IMR-90 (cell line): Measurements from ENCODE around the gene RAC2. TPM values are rescaled to one million over a fixed set of nuclear protein-coding genes. Genes with fewer than 3 reads are reported as not detected.
A peak's percentile ranks its signal among the peaks of the same experiment; 100 is the strongest.

Experiments
- ATAC-seq: fragments of 200-7000 bp; cut with Tn5 transposase; 2 replicates; pipeline ENCODE4 v1.9.1; 2020; ENCODE audit warnings: low read depth, mild to moderate bottlenecking, moderate library complexity
- BruUV-seq: library from RNA; stranded (reverse); fragments of 400-500 nt; replicated peaks from 2 replicates; lab custom pipeline; 2021; lab: Mats Ljungman, UMichigan
- CTCF ChIA-PET: fragments of 300-600 bp; formaldehyde crosslinking; extraction: SDS; loops from one replicate; lab custom pipeline; 2021; ENCODE audit warnings: antibody characterized with exemption; lab: Yijun Ruan, JAX
- POLR2A ChIA-PET: fragments of 300-600 bp; sonication (Branson Sonifier 250); formaldehyde crosslinking; loops from one replicate; lab custom pipeline; 2022; ENCODE audit warnings: antibody characterized with exemption; ENCODE audit not compliant: unreplicated experiment; lab: Charles Lee
- DNase-seq: peaks from one replicate; pipeline ENCODE4 v3.0.0; 2013
- H2AFZ ChIP-seq: replicated peaks from 2 replicates; pipeline ENCODE3; 2013; ENCODE audit warnings: low read length, mild to moderate bottlenecking; ENCODE audit not compliant: poor library complexity
- H2AK5ac ChIP-seq: 2 replicates; pipeline ENCODE4 v1.6.1; 2013; ENCODE audit warnings: low read depth, low read length, inconsistent platforms
- H2AK9ac ChIP-seq: replicated peaks from 2 replicates; pipeline ENCODE3; 2013; ENCODE audit warnings: mild to moderate bottlenecking, low read depth, low read length, moderate library complexity; ENCODE audit not compliant: poor library complexity
- H2BK120ac ChIP-seq: 2 replicates; pipeline ENCODE4 v1.6.1; 2013; ENCODE audit warnings: low read depth, low read length, inconsistent platforms
- H2BK15ac ChIP-seq: 3 replicates; pipeline ENCODE4 v1.6.1; 2013; ENCODE audit warnings: low read depth, low read length, inconsistent platforms
- H2BK20ac ChIP-seq: 2 replicates; pipeline ENCODE4 v1.6.1; 2013; ENCODE audit warnings: low read depth, mild to moderate bottlenecking, inconsistent platforms, low read length, moderate library complexity
- H2BK5ac ChIP-seq: 2 replicates; pipeline ENCODE4 v1.6.1; 2013; ENCODE audit warnings: mild to moderate bottlenecking, low read depth, low read length, inconsistent platforms; ENCODE audit not compliant: poor library complexity, severe bottlenecking
- H3K14ac ChIP-seq: replicated peaks from 2 replicates; pipeline ENCODE4 v1.6.1; 2013; ENCODE audit warnings: low read depth, low read length, inconsistent platforms
- H3K18ac ChIP-seq: 2 replicates; pipeline ENCODE4 v1.6.1; 2013; ENCODE audit warnings: low read depth, low read length, control low read depth
- H3K23ac ChIP-seq: 2 replicates; pipeline ENCODE4 v1.6.1; 2013; ENCODE audit warnings: low read depth, low read length, inconsistent platforms
- H3K27ac ChIP-seq: 2 replicates; pipeline ENCODE4 v1.5.1; 2013; ENCODE audit warnings: mild to moderate bottlenecking, control low read depth, low read length; ENCODE audit not compliant: insufficient read depth
- H3K27me3 ChIP-seq: 2 replicates; pipeline ENCODE4 v1.6.1; 2013; ENCODE audit warnings: low read length; ENCODE audit not compliant: control insufficient read depth, insufficient read depth
- H3K36me3 ChIP-seq: 2 replicates; pipeline ENCODE4 v1.6.1; 2013; ENCODE audit warnings: low read length, mixed read lengths; ENCODE audit not compliant: control insufficient read depth, insufficient read depth
- H3K4ac ChIP-seq: 2 replicates; pipeline ENCODE4 v1.6.1; 2013; ENCODE audit warnings: low read depth, low read length, inconsistent platforms
- H3K4me1 ChIP-seq: 2 replicates; pipeline ENCODE4 v1.6.1; 2013; ENCODE audit warnings: low read length, mixed read lengths; ENCODE audit not compliant: control insufficient read depth, insufficient read depth
- H3K4me2 ChIP-seq: 2 replicates; pipeline ENCODE4 v1.6.1; 2013; ENCODE audit warnings: low read depth, mild to moderate bottlenecking, control low read depth, low read length, moderate library complexity
- H3K4me3 ChIP-seq: 2 replicates; pipeline ENCODE4 v1.5.1; 2013; ENCODE audit warnings: low read depth, mild to moderate bottlenecking, control low read depth, low read length, moderate library complexity; ENCODE audit not compliant: insufficient read depth
- H3K56ac ChIP-seq: 2 replicates; pipeline ENCODE4 v1.6.1; 2013; ENCODE audit warnings: low read length, inconsistent platforms; ENCODE audit not compliant: insufficient read depth; ENCODE audit errors: extremely low read depth
- H3K79me1 ChIP-seq, 2 experiments: 2 replicates each; pipeline ENCODE4 v1.6.1; 2013; ENCODE audit warnings: low read length in 2 of 2, inconsistent platforms in 1 of 2, low read depth in 1 of 2
- H3K9ac ChIP-seq: 2 replicates; pipeline ENCODE4 v1.6.1; 2013; ENCODE audit warnings: low read depth, low read length, control low read depth
- H3K9me1 ChIP-seq: 2 replicates; pipeline ENCODE4 v1.6.1; 2013; ENCODE audit warnings: low read length, inconsistent platforms; ENCODE audit not compliant: insufficient read depth
- H3K9me3 ChIP-seq: 2 replicates; pipeline ENCODE4 v1.6.1; 2013; ENCODE audit warnings: low read length; ENCODE audit not compliant: control insufficient read depth, insufficient read depth
- H4K20me1 ChIP-seq: 2 replicates; pipeline ENCODE4 v1.6.1; 2013; ENCODE audit warnings: low read length, inconsistent platforms; ENCODE audit not compliant: insufficient read depth
- H4K5ac ChIP-seq: 2 replicates; pipeline ENCODE4 v1.6.1; 2013; ENCODE audit warnings: mild to moderate bottlenecking, low read depth, low read length, control low read depth
- H4K8ac ChIP-seq, 2 experiments: 2 replicates each; pipeline ENCODE4 v1.6.1; 2013; ENCODE audit warnings: low read depth in 2 of 2, low read length in 2 of 2, control low read depth in 1 of 2, inconsistent platforms in 1 of 2
- H4K91ac ChIP-seq: 2 replicates; pipeline ENCODE4 v1.6.1; 2013; ENCODE audit warnings: low read depth, low read length, inconsistent platforms; ENCODE audit not compliant: insufficient read depth
- BHLHE40 ChIP-seq: fragments of 150-350 bp; IDR thresholded peaks from 2 replicates; pipeline ENCODE4 v1.6.1; 2016; ENCODE audit warnings: mild to moderate bottlenecking, low read depth, low read length
- CEBPB ChIP-seq: IDR thresholded peaks from 2 replicates; pipeline ENCODE4 v1.6.1; 2012; ENCODE audit warnings: low read depth, low read length, improper control_type of control experiment
- CHD1 ChIP-seq: IDR thresholded peaks from 2 replicates; pipeline ENCODE4 v1.6.1; 2012; ENCODE audit warnings: low read depth, low read length, improper control_type of control experiment
- FOS ChIP-seq: fragments of 150-350 bp; IDR thresholded peaks from 2 replicates; pipeline ENCODE4 v1.6.1; 2016; ENCODE audit warnings: low read depth, low read length
- MAFK ChIP-seq: IDR thresholded peaks from 2 replicates; pipeline ENCODE4 v1.6.1; 2012; ENCODE audit warnings: low read depth, low read length, improper control_type of control experiment
- MAZ ChIP-seq: IDR thresholded peaks from 2 replicates; pipeline ENCODE4 v1.6.1; 2012; ENCODE audit warnings: low read depth, mild to moderate bottlenecking, low read length, improper control_type of control experiment, moderate library complexity, borderline replicate concordance
- MXI1 ChIP-seq: IDR thresholded peaks from 2 replicates; pipeline ENCODE4 v1.6.1; 2012; ENCODE audit warnings: low read depth, mild to moderate bottlenecking, low read length, moderate library complexity, borderline replicate concordance
- NFE2L2 ChIP-seq: fragments of 150-350 bp; IDR thresholded peaks from 2 replicates; pipeline ENCODE4 v1.6.1; 2016; ENCODE audit warnings: low read depth, mild to moderate bottlenecking, low read length
- POLR2A ChIP-seq: IDR thresholded peaks from 2 replicates; pipeline ENCODE4 v1.6.1; 2012; ENCODE audit warnings: mild to moderate bottlenecking, low read depth, low read length
- RAD21 ChIP-seq: IDR thresholded peaks from 2 replicates; pipeline ENCODE4 v1.6.1; 2012; ENCODE audit warnings: low read length, improper control_type of control experiment
- RCOR1 ChIP-seq: IDR thresholded peaks from 2 replicates; pipeline ENCODE4 v1.6.1; 2012; ENCODE audit warnings: mild to moderate bottlenecking, low read length, improper control_type of control experiment; ENCODE audit not compliant: insufficient replicate concordance
- RFX5 ChIP-seq: IDR thresholded peaks from 2 replicates; pipeline ENCODE4 v1.8.0; 2012; ENCODE audit warnings: low read depth, mild to moderate bottlenecking, low read length, moderate library complexity
- SMC3 ChIP-seq: fragments of 150-350 bp; IDR thresholded peaks from 2 replicates; pipeline ENCODE4 v1.6.1; 2016; ENCODE audit warnings: low read depth, mild to moderate bottlenecking, antibody characterized with exemption, low read length, moderate library complexity
- WGBS, 2 experiments: methylation state at CpG; one replicate each; pipeline versions ENCODE4 v1.1.5 to v1.1.7; 2013; ENCODE audit warnings: missing lambda C conversion rate in 2 of 2; ENCODE audit not compliant: insufficient read length in 1 of 2; ENCODE audit errors: extremely low coverage in 2 of 2; 5-methylcytosine and 5-hydroxymethylcytosine counted together
- dilution Hi-C: fragments of 300-500 bp; cut with HindIII; formaldehyde crosslinking; loops from one replicate; pipeline ENCODE4 v1.14.3; 2018; ENCODE audit warnings: low sequenced_read_pairs; ENCODE audit not compliant: unreplicated experiment
- in situ Hi-C: fragments of 300-500 bp; cut with MboI; formaldehyde crosslinking; loops from 3 replicates; pipeline ENCODE4 v1.14.3; 2019; ENCODE audit warnings: low sequenced_read_pairs, inconsistent platforms, mixed read lengths
- intact Hi-C: fragments of 100-400 bp; cut with micrococcal nuclease; formaldehyde crosslinking; loops from 2 replicates; pipeline ENCODE4 v1.10.0; 2022
- polyA plus RNA-seq, 3 experiments: library from polyadenylated mRNA; depleted of rRNA; stranded (reverse); fragments of >200 nt; gene quantifications; 2 replicates each; pipeline ENCODE4 v1.2.3, GENCODE V29; 2012; ENCODE audit warnings: low replicate concordance in 1 of 3
- total RNA-seq: library from RNA; depleted of rRNA; stranded (reverse); fragments of >200 nt; gene quantifications from 2 replicates; pipeline ENCODE4 v1.2.3, GENCODE V29; 2012
- TF ChIP-seq, protein P1 (sequence below): fragments of 150-350 bp; IDR thresholded peaks from 2 replicates; pipeline ENCODE4 v1.6.1; 2016; ENCODE audit warnings: low read depth, mild to moderate bottlenecking, low read length, moderate library complexity, borderline replicate concordance
- TF ChIP-seq, protein P2 (sequence below): conservative IDR thresholded peaks from 2 replicates; pipeline ENCODE4 v1.5.1; 2012; ENCODE audit warnings: mild to moderate bottlenecking, low read depth, low read length, improper control_type of control experiment
- TF ChIP-seq, protein P3 (sequence below): fragments of 150-350 bp; IDR thresholded peaks from 2 replicates; pipeline ENCODE4 v1.6.1; 2017; ENCODE audit warnings: mild to moderate bottlenecking, antibody characterized with exemption, low read length, low read depth

The RAC2 gene
- total and polyA plus RNA-seq, 2 of the 4 experiments (the other 2 are of a cell fraction) = 10.0 to 72.3 TPM

DNA sequence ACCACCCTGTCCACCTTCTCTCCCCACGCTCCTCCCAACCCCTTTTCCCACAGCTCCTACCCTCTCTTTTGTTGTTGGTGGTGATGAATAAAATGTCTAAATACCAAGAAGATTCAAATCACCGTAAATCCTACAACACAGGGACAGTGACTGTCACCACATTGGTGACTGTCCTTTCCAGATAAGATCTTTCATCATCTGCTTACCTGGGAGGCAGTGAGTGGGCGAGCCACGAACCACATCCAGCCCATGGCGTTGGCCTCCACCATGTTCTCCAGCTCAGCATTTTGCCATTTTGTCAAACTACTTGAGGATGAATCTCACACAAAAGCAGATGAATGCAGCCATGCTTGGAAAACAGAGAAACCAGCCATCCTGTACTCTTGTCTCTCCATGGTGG lies 31.6 kb upstream of the RAC2 start:
- in situ Hi-C loops (no loop called here), dilution Hi-C loops (no loop called here), intact Hi-C loops (no loop called here)
- Histone ChIP-seq H3K56ac (no peak overlapping the region), H4K8ac (no peak overlapping the region), H2BK120ac (peak overlapping the region; percentile 71; the same call in 1 of the 2 replicates), H3K18ac (no peak overlapping the region), H3K9ac (no peak overlapping the region), H3K4me3 (no peak overlapping the region), H4K5ac (no peak overlapping the region), H3K9me3 (peaks cover under 1% of the 10 kb centered on the region; the same call in 1 of the 2 replicates), H2BK15ac (peak overlapping the region; percentile 71; the same call in 1 of the 3 replicates), H3K27me3 (no peaks in the 10 kb centered on the region), H4K91ac (peak overlapping the region; percentile 39), H4K20me1 (no peaks in the 10 kb centered on the region), H2AK9ac (no peak overlapping the region), H3K4ac (peak overlapping the region; percentile 45), H3K27ac (no peak overlapping the region), H2BK5ac (no peak overlapping the region), H3K4me2 (no peak overlapping the region), H3K23ac (no peak overlapping the region), H2AK5ac (peak overlapping the region; percentile 77), H3K79me1 (no peaks in the 10 kb centered on the region), H3K9me1 (peaks cover 17% of the 10 kb centered on the region), H3K36me3 (no peaks in the 10 kb centered on the region), H2BK20ac (peak overlapping the region; percentile 55), H2AFZ (peak overlapping the region; percentile 35), H3K4me1 (peaks cover 5% of the 10 kb centered on the region), H3K14ac (no peak overlapping the region)
- POLR2A ChIA-PET = no interaction called here
- TF ChIP-seq, protein P1, sequence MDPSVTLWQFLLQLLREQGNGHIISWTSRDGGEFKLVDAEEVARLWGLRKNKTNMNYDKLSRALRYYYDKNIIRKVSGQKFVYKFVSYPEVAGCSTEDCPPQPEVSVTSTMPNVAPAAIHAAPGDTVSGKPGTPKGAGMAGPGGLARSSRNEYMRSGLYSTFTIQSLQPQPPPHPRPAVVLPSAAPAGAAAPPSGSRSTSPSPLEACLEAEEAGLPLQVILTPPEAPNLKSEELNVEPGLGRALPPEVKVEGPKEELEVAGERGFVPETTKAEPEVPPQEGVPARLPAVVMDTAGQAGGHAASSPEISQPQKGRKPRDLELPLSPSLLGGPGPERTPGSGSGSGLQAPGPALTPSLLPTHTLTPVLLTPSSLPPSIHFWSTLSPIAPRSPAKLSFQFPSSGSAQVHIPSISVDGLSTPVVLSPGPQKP = no peak
- no peak for TF ChIP-seq RCOR1
- TF ChIP-seq, protein P2, sequence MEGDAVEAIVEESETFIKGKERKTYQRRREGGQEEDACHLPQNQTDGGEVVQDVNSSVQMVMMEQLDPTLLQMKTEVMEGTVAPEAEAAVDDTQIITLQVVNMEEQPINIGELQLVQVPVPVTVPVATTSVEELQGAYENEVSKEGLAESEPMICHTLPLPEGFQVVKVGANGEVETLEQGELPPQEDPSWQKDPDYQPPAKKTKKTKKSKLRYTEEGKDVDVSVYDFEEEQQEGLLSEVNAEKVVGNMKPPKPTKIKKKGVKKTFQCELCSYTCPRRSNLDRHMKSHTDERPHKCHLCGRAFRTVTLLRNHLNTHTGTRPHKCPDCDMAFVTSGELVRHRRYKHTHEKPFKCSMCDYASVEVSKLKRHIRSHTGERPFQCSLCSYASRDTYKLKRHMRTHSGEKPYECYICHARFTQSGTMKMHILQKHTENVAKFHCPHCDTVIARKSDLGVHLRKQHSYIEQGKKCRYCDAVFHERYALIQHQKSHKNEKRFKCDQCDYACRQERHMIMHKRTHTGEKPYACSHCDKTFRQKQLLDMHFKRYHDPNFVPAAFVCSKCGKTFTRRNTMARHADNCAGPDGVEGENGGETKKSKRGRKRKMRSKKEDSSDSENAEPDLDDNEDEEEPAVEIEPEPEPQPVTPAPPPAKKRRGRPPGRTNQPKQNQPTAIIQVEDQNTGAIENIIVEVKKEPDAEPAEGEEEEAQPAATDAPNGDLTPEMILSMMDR = no peak
- TF ChIP-seq MXI1 = no peak
- no peak for TF ChIP-seq CHD1
- no peak for TF ChIP-seq MAZ
- no peak for TF ChIP-seq RFX5
- no peak for TF ChIP-seq FOS
- TF ChIP-seq NFE2L2 = no peak
- TF ChIP-seq CEBPB = no peak
- no peak for TF ChIP-seq POLR2A
- no peak for TF ChIP-seq RAD21
- TF ChIP-seq MAFK = no peak
- TF ChIP-seq BHLHE40 = no peak
- TF ChIP-seq, protein P3, sequence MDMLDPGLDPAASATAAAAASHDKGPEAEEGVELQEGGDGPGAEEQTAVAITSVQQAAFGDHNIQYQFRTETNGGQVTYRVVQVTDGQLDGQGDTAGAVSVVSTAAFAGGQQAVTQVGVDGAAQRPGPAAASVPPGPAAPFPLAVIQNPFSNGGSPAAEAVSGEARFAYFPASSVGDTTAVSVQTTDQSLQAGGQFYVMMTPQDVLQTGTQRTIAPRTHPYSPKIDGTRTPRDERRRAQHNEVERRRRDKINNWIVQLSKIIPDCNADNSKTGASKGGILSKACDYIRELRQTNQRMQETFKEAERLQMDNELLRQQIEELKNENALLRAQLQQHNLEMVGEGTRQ = no peak
- no peak for TF ChIP-seq SMC3
- WGBS, 2 experiments = 84% methylated on average over 3 of the region's 5 CpGs; no CpG with 5 or more reads in 1 of the 2 experiments
- BruUV-seq = no TSS peak
- CTCF ChIA-PET = no interaction called here
- no peak for ATAC-seq
- DNase-seq = no peak
